NCI-H460 (cell line): Measurements from ENCODE around the gene RBM47. TPM values are rescaled to one million over a fixed set of nuclear protein-coding genes. Genes with fewer than 3 reads are reported as not detected.

Source experiments
- DNase-seq: peaks from one replicate; pipeline ENCODE4 v3.0.0-alpha.2; 2016; ENCODE audit warnings: low read depth; ENCODE audit errors: extremely low read depth
- total RNA-seq: library from RNA; depleted of rRNA; stranded (reverse); fragments of >200 nt; shearing (Covaris generic); gene quantifications from 2 replicates; pipeline ENCODE4 v1.2.3, GENCODE V29; 2014

The RBM47 gene
- total RNA-seq, 1 experiment from 2014 or later, result 47.3 TPM

DNA sequence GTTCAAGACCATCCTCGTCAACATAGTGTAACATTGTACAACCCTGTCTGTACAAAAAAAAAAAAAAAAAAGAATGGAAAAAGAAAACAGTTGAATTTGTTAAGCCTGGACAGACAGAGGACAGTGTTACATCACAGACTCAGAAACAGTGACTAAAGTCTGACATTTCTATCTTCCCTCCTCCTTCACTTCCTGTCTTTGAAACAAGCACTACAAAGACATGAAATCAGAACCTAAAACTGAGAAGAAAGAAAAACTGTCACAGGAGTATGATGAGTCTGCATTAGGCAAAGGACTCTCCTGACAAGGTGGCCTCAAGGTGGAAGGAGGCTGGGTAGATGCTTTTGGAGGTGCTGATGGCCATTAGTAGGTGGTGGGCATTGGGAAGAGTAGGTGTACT, 126.7 kb downstream of the RBM47 start:
- no peak for DNase-seq

DNA sequence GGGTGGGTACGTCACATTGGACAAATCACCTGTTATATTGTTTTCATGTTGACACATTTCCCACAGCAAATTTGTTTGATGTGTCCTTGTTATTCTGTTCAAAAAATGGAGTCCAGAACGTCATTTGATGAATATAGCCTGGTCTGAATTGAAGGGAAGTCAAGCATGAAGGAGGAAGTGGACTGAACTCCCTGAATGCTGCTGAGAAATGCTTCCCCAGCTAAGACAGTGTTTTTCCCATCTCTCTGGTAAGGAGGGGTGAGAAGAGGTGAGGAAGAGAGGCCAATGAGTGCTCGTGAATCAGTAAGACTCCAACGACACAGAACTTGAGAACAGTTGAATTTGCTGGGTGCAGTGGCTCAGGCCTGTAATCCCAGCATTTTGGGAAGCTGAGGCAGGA, 127.4 kb downstream of the RBM47 start:
- DNase-seq, result no peak

- DNase-seq, result no peak
Measured at GRCh38 chr4:40500781-40501180, 128.9 kb downstream of the RBM47 start.

DNA sequence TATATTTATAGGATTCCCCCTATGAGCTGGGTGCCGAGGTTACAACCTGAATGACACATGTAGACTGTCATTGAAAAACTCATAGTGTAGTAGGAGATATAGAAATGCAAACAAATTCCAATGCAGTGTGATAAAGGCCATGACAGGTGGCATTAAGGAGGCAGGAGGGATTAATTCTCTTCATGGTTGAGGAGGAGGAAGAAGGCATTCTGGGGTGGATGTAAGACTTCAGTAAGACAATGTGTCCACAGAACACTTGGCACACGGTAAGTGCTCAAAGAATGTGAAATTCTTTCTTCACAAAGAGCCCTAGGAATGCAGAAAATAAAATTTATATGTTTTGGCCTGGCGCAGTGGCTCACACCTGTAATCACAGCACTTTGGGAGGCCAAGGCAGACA, 136.5 kb downstream of the RBM47 start:
- DNase-seq, result no peak

DNA sequence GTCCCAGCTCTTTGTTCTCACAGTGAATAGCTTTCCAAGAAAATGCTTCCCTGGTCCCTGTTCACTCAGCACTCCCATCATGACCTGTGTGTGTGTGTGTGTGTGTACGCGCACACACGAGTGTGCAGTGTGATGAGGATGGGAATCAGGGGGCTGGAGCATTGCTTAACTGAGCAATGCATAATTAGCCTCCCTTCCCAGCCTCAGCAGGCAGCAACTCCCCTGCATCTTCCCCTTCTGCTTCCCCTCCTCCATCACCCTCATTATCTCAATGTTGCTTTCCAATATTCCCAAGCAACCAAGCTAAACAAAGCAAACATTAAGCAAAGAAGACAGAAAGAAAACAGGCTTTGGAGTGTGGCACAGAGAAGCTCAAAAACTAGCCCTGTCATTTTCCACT, 137.0 kb downstream of the RBM47 start:
- no peak for DNase-seq

DNA sequence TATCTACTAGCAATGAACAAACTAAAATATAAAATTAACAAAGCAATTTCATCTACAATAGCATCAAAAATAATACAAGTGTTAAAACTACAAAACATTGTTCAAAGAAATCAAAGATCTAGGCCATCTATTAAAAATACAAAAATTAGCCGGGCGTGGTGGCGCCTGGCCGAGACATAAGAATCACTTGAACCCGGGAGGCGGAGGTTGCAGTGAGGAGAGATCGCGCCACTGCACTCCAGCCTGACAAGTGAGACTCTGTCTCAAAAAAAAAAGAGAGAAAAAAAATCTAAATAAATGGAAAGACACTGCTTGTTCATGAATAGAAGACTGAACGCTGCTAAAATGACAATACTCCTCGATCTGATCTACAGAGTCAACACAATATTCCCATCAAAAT, 139.2 kb downstream of the RBM47 start:
- no peak for DNase-seq

GRCh38 chr4:40489961-40490360, 139.7 kb downstream of the RBM47 start:
- no peak for DNase-seq

GRCh38 chr4:40486534-40486933, 143.1 kb downstream of the RBM47 start:
- no peak for DNase-seq

DNA sequence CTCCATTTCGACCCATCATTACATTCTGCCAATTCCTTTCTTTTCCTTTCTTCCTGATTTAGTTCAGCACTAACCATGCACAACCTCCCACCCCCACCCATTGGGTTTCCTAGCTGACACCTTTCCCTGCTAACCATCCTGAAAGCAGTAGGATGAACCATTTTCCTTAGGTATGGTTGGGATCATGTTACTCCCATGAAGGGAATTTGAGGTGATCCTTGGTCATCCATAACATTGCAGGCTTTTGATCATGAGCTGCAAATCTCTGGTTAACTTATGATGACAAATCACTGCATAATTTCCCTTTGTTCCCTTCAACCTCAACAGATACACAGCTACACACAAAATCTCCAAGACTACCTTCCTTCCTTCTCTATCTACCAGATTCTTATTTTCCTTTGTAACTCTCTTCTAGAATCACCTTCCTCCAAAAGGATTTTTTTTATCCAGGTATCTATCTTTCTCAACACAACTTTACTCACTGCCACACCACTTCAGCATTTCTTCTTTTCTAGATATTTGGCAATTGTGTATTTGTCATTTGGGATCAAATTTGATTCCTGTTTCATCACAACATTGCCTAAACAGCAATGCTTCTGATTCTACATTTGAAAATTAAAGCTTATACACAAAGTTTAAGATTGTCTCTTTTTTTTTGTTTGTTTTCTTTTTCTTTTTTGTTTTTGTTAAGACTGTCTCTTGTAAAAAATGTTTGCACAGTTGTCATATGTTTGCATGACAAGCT, 145.1 kb downstream of the RBM47 start:
- DNase-seq, result no peak

GRCh38 chr4:40482985-40483647, 146.5 kb downstream of the RBM47 start:
- DNase-seq, result no peak

DNA sequence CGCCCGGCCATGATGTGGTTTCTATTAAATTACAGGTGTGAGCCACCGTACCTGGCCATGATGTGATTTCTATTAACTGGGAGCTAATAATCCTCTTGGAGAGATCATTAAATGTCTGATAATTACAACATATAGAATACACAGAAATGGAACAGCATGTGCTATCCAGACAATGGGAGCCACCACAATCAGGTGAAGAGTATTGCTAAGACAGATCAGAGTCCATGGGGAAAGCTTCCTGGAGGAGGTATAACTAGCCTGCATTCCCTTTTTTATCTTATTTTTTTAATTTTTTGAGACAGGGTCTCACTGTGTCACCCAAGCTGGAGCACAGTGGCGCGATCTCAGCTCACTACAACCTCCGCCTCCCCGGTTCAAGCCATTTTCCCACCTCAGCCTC, 147.7 kb downstream of the RBM47 start:
- no peak for DNase-seq

DNA sequence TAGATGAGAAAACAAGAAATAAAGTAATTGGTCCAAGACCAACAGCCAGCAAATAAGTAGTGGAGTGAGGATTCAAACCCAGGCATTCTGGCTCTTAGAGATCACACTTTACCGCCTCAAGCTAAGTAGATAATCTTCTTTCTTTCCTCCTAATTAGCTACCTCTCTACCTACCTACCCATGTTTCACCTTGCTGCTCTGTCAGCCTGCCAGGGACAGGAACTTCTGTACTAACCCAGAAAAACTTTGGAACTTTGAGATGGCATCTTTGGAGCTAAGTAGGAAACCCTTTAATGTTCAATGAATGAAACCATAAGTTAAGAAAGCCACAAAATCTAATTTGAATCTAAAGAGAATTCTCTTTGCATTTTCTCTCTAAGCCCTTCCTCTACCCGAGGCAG, 149.4 kb downstream of the RBM47 start:
- no peak for DNase-seq

DNA sequence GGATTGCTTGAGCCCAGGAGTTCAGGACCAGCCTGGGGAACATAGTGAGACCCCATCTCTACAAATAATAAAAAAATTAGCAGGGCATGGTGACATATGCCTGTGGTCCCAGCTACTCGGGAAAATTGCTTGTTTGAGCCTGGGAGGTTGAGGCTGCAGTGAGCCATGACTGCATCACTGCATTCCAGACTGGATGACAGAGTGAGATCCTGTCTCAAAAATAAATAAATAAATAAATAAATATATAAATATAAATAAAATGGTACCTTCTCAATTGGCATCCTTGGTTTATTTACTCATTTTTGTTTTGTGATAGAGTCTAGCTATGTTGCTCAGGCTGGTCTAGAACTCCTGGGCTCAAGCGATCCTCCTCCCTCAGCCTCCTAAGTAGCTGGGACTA, 150.3 kb downstream of the RBM47 start:
- no peak for DNase-seq

GRCh38 chr4:40475609-40476008, 154.1 kb downstream of the RBM47 start:
- no peak for DNase-seq

DNA sequence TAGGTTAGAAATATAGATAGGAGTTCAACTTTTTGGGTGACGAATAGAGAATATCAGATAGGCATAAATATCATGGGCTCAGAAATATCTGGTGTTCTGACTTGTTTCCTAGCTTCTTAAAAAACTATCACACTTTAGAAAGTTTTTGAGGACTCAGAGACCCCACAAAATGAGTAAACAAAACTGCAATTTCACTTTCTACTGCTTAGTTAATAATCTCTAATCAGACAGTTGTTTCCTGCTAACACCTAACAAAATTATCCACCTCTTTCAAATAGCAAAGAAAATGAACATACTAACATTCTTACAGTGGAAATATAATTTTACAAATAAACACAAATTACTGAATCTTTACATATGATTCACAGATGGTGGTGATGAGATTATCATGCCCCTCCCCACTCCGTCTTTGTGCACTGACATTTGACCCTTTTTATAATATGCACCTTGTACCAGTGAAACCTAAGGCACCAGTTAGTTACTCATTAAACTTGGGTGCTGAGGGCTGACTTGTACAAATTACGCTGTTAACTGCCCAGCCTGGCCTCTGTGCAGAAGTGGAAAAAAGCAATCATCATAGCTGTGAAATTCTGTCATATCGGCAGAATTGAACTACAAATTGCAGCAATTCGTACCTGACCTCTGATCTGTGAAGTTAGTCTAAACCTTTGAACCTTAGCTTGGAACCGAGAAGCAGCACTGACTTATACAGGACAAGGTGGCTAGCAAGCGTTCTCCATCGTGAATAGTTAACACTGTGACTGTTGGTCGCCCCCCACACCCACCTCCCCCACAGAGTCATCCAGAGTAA, 155.9 kb downstream of the RBM47 start:
- no peak for DNase-seq

- DNase-seq, result no peak
Measured at GRCh38 chr4:40471923-40472322, 157.7 kb downstream of the RBM47 start.

DNA sequence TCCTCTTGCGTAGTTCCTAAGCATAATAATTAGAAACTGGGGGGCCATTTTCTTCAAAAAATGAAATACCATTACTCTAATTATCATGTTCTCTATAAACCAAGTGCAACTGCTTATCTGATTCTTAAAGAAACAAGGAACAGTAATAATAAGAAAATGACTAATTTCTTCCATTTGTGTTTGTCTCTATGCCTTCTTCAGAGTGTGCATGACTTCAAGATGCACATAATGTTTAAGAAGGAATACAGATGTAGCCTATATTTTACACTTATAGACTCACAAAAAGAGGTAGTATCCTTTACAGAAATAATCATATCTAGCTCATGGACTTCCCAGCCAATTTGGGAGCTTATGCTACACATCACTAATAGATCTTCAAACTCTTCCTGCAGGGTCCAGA, 162.9 kb downstream of the RBM47 start:
- no peak for DNase-seq

- no peak for DNase-seq
Measured at GRCh38 chr4:40462326-40462725, 167.3 kb downstream of the RBM47 start.

DNA sequence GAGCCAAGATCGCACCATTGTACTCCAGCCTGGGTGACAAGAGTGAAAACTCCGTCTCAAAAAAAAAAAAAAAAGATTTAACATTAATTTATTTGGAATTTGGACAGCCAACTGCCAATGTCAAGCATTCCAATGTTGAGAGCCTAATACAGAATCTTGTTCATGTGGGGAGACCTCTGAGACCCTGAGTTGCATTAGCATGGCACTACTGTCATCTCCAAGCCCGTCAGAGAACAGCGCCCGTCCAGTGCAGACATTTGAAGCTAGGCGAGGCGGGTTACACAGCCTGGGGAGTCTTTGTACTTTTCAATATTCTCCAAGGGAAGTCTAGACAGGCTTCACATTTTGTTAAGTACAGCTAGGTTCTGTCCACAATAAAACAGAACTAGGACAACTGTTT, 167.8 kb downstream of the RBM47 start:
- no peak for DNase-seq

GRCh38 chr4:40461062-40461461, 168.6 kb downstream of the RBM47 start:
- no peak for DNase-seq

DNA sequence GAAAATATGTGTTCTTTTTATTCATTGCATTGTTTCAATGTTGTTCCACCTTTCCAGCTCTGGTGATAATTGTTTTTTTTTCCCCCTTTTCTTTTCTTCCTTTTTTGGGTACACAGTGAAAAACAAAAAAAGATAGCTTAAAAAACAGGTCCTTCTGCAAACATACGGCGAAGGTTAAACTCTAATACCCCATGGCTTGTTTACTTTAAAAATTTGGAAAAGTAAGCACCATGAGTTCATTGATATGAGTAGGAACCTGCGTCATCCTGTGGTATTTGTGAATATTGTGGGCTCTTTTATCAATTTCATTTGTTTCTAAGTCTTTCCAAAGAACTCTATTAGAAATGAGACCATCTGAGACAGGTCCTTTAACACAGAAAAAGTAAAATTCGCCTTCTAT, 171.0 kb downstream of the RBM47 start:
- no peak for DNase-seq

GRCh38 chr4:40458109-40458508, 171.6 kb downstream of the RBM47 start:
- no peak for DNase-seq
